Left renal cortex interstitium (tissue), 4 donors: ENCODE data around the gene SMC2. TPM values are rescaled to one million over a fixed set of nuclear protein-coding genes. Genes with fewer than 3 reads are reported as not detected.
A peak's percentile ranks its signal among the peaks of the same experiment; 100 is the strongest.

Experiments used
- DNase-seq, 4 donors: peaks; one replicate each; pipeline ENCODE4 v3.0.0-alpha.2; 2013; ENCODE audit warnings: low read depth in 4 of 4, low spot score in 2 of 4, missing footprints in 1 of 4
- polyA plus RNA-seq, 4 donors: library from polyadenylated mRNA; unstranded; fragments of 120-200 nt; gene quantifications; one replicate each; pipeline ENCODE4 v1.2.1, GENCODE V29; 2013; ENCODE audit not compliant: insufficient read length in 4 of 4

SMC2 gene
- polyA plus RNA-seq: 10 to 100 TPM; 41.8 to 47.5 (median 45.4) TPM

DNA sequence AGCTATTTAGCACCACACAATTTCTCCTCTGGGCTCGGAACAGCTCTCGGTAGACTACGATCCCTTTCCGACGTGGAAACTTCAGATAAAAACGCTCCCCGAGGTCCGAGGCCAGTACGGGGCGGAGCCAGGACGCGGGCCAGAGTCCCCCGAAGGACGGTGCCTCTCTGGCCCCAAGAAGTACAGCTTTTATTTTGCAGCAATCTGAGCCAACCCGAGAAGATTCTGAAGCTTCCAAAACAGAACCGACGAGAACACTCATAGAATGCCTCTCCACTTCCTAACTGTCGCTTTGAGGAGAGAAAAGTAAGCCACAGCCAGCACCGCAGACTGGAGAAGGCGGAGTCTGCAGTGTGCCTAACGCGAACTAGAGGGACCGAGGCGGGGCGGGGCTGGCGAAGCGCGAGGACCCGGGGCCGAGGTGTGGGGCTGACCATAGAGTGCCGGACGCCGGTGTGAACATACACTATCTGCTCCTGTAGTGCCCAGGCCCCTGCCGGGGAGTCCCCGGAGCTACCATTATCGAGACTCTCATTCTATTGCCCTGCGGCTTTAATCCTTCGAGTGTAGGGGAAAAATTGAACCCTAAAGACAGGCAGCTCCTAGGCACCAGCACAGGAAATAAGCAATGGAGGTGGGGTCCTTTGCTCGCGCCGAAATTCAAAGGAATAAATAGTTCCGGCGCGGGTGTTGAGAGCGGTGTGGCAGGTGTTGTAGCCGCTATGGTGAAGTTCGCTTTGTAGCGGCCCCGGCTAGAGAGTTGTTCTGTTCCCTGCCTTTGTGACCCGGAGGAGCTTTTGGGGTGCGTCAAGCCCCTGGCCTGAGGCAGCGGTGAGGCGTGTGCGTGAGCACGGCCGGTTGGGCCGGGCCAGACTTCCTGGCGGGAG is at the start of gene SMC2:
Gene SMC2 (plus strand): TSS at position 663 of the 887 bp plus-strand sequence. CDS start 1,076 bp downstream, outside the sequence.
- DNase-seq: peak; percentile 91 to 99 (median 93)

DNA sequence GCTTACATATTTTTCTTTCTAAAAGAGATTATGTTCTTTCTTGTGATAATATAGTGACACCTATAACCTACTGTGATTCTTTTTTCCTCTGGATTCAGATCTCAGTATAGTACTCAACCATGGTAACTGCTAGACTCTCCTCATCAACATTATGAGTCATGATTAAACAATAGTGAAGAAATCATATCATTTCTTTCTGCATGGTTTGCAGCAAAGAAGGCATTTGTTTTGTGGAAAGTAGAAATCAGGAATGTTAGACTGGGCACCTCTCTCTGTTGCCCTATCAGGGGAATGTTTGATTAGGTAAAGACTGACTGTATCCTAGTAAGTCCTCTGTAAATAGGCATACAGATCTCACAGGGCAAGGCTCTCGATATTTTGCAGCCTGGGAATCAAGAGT is 25.6 kb upstream of the SMC2 start:
- no peak for DNase-seq

DNA sequence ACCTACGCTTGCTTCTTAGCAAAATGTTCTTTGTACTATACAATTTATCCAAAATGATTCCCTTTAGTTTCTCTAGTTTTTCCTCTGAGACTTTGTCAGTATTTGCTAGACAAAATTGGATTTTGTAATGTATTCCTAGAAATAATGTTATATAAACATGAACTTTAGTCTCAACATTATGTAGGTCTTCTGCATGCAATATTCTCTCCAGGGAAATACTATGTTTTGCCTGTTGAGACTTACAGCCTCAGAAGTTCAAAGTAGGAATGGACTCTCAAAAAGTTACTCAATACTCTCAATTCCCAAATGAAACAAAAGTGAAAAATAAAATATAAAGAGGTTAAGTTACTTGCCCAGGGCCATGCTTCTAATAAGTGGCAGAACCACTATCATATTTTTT is 24.8 kb upstream of the SMC2 start:
- no peak for DNase-seq

DNA sequence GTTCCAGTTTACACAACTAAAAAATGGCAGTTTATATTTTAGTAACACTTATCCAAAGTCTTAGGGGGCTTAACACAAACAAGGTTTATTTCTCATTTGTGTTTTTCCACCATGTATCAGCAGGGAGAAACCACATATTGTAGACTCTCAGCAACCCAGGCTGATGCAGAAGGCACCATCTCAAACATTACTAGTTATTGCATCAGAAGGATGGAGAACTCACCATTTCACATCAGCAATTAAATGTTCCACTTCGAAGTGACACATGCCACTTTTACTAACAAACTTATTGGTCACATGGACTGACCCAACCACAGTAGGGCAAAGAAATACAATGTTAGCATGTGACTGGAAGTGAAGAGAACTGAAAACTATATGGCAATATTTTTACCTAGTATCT is 22.5 kb upstream of the SMC2 start:
- no peak for DNase-seq

DNA sequence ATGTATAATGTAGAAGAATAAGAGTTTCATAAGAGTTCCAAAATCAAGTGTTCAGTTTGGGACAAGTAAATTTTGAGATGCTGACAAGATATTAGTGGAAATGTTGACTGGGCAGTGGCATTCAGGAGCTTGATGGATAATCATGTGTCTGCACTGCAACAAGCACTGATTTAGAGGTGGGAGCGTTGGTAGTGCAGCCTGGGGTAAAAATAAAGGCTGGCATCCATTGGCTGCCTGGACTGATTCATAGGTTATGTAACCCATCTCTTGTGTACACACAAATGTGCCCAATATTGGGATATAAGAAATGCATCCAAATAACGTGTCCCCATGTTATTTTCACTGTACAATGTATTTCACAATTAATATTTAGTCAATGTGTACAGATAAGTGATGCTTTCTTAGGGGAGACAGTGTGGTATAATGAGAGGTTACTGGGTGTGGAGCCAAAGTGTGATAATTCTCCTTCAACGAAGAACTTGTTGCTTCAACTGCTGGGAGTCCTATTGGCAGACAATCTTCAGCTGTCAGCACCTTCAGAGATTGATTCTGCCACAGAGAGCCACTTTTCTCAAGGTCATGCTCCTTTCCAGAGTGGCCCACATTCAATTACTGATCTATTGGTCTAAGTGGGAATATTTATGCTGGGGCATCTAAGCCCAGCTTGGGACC is 20.9 kb upstream of the SMC2 start:
- no peak for DNase-seq

DNA sequence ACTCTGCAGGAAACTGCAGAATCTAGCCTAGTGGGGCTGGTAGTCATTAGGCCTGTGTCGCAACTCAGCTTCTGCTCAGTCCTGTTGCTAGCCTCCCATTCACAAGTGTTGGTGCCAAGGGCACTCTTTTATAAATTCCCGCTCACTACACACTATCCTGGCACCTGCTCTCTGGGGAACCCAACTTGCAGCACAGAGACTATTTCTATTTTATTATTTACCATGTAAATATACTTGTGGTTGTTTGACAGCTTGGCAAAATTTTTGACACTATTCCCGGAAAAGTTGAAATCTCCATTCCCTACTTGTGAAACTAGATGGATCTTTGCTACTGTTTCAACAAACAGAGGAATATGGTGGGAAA is 20.4 kb upstream of the SMC2 start:
- no peak for DNase-seq

DNA sequence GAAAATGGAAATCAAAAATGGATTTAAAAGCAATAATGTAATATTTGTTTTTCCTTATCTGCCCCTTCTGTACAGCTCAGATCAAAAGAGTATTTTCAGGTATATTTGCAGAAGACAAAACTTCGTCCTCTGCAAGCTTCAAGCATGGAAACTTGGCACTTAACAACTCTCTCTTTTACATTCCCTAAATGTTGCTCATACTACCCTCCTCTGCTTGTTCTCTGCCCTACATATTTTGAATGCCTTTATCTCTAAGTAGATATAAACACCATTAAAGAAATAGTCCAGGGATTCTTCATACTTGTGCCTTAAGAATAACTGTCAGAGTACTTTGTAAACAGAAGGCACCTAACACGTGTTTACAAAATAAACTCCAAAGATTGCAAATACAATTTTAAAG is 19.2 kb upstream of the SMC2 start:
- DNase-seq: no peak

DNA sequence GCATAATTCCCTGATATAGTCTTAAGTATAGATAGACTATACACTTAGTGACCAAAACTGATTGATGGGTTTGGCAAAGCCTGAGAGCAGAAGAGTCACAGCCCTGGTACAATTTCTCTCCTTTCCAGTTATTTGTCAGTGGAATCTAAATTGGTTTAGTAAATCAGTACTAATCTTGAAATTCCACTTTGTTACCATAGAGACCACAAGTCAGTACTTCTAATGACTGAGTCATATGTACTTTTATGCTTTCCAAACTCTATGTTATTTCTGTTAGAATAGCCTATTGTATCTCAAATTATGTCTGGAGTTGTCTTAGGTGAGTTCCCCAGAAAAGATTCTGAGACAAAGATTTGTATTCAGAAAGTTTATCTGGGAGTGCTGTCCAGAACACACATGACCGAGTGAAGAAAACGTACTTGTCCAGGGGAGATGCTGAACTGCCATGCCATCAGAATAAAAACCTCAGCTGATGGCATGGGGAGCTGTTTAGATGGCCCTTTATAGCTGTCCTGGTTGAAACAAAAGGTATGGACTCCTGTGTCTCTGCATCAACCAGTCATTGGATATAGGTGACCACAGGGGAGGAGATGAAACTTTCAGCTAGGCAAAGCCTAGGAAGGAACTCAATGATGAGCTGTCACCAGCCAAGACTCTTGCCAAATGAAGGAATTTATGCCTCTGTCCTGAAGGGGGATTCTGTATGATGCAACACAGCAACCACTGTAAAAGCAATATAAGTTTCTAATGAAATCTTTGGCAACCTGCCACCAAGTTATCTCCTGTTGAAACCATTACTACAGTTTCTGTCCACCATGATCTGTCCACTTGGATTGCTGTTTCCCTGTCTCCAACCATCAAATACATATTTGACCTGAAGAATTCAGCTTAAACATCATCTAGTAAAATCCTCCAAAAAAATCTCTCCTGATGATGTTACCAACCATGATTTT is 18.0 kb upstream of the SMC2 start:
- DNase-seq: no peak

DNA sequence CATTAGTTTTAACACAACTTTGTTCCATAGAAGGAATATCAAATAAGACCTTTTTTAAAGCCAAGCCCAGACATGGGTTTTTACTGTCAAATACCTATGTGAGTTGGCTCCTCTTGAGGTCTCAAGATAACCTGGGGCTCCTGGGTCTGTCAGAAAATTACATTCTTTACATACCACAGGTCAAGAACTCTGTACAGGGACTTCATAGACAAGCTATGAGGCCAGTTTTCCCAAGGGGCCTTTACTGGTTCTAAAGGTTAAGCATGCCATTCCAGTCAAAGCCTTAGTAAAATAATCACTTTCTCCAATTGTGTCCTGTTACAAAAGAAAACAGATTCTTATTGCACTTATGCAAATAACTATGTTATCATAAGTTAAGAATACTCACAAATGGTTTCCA is 15.5 kb upstream of the SMC2 start:
- no peak for DNase-seq

DNA sequence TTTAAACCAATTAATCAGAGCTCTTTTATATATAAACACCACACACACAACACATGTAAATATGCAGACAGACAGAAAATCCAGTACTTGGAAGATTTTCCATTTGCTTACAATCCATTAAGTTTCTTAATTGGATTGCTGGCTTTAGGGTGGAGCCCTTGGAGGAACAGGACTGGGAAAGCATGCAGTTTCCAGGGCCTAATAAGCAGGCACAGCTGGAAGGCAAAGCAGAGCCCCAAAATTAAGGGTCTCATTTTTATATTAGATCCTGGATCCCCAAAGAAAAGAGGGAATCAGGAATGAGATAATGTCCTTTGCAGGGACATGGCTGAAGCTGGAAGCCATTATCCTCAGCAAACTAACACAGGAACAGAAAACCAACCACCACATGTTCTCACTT is 13.1 kb upstream of the SMC2 start:
- no peak for DNase-seq

DNA sequence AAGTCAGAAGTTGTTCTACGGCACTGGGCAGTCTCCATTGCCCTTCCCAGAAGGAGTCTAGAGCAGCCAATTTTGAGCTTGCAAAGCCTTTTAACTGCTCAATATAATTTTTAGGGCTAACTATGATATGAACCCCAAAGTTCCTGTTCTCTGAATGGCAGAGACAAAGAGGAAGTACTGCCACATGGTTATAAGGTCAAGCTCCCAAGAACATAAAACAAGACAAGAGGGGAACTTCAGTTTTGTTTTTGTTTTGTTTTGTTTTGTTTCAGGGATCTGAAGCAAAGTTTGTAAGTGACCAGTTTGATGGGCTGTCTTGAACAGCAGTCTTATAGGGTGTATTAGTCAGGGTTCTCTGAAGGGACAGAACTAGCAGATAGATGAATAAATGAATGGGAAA is 11.9 kb upstream of the SMC2 start:
- DNase-seq: no peak

DNA sequence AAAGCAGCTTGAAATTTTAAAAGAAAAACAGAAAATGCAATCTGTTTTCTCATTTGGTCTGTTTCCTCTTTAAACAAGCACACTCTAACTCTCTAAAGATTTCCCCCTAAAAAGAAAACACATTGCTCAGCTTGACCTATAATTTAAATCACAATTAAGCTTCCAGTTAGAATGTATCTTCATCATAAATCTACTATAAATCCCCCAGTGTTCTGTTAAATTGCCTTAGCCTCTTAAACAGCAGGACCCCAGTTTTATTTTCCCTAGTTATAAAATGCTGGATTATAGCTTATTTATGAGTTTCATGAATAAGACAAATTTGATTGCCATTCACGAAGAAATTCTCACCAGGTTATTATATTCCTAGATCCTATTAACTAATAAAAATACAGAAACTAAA is 8.6 kb upstream of the SMC2 start:
- DNase-seq: no peak

DNA sequence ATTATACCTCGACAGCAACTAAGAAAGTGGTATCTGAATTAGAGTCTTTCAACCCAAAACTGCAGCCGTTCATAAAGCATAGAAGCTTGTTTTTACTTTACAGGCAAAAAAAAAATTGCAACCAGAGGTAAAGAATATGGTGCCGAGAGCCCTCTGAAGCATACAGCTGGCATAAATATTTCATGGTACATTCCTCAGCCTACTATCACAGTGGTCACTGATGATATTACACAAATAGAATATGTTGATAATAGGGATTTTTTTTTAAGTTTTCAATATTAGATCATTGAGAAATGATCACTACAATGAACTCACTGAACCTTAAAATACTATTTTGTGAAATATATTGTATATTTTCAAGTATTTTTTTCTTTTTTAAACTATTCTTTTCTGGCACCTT is 6.2 kb upstream of the SMC2 start:
- no peak for DNase-seq

DNA sequence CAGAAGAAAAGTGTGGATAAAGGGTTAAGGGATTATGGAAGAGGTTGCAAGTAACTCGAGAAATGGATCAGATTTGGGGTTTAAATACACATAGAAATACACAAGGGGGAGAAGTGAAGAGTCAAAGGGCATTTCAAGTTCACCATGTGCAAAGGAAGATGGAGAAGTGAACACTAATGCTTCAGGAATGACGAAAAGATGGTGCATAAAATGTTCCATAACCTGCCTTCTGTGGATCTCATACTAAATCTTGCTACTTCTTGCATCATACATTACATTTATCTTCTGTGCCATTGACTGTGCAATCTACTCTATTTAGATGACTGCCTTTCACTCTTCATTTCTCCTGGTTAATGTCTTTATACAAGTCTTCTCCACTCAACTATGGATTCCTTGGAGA is 5.7 kb upstream of the SMC2 start:
- DNase-seq: no peak

DNA sequence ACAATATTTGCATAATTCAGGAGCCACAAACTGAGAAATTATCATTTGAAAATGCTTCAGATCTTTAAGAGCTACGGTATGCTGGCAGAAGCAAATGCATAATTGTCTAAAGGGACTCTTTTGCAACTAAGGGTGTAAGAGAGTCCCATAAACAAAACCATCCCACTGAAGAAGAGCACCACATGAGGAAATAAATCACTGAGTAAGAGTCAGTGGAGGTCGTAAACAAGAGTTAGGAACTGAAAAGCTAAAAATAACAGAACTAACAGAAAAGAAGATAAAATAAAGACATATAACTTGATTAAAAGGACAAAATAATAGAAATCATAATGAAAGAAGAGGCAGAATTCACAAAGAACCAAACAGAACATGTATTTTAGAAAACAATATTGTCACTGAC is 3.5 kb upstream of the SMC2 start:
- no peak for DNase-seq

DNA sequence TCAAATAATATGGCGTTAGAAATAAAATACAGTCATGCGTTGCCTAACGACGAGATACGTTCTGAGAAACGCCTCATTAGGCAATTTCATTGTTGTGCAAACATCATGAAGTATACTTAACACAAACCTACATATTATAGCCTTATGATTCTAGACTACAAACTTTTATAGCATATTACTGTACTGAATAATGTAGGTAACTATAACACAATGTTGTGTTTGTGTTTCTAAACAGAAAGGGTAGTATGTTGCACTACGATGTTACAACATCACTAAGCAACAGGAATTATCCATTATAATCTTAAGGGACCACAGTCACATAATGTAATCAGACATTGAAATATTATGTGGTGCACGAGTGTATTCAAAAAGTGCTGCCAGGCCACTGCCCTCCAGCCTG is 3.0 kb upstream of the SMC2 start:
- DNase-seq: no peak

DNA sequence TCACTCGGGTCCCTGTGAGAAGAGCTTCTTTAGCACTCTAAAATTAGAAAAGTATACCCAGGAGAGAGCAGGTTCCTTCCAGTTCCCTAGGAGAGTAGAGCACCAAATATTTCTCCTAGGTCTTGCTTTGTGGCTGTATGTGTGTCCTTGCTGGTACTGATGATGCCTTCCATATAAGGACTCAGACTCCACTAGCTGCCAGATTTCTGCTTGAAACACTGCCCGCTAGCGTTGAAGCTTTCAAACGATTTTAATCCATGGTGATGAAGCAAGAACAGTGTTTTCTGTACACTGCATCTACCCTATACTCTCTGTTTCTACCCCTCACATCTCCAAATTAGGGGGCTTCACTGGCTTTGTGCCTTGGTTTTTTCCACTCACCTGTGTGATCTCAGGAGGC is 2.4 kb upstream of the SMC2 start:
- no peak for DNase-seq

DNA sequence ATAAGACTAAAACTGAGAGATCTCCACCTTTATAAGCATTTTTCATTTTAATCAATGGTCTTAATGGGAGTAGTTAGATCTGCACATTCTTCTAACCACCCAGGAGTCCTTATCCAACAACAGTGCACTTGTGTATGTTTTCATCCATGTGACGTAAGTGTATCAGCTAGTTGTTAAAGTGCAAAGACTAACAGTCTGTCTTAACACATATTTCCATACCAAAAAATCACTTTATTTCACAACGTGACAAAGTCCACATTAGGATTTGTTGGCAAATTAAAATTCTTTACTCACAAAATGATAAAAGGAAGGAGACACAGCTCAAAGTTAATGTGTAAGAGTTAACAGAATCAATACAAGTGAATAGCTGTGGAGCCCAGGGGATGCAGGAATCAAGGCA is 1.9 kb upstream of the SMC2 start:
- no peak for DNase-seq

DNA sequence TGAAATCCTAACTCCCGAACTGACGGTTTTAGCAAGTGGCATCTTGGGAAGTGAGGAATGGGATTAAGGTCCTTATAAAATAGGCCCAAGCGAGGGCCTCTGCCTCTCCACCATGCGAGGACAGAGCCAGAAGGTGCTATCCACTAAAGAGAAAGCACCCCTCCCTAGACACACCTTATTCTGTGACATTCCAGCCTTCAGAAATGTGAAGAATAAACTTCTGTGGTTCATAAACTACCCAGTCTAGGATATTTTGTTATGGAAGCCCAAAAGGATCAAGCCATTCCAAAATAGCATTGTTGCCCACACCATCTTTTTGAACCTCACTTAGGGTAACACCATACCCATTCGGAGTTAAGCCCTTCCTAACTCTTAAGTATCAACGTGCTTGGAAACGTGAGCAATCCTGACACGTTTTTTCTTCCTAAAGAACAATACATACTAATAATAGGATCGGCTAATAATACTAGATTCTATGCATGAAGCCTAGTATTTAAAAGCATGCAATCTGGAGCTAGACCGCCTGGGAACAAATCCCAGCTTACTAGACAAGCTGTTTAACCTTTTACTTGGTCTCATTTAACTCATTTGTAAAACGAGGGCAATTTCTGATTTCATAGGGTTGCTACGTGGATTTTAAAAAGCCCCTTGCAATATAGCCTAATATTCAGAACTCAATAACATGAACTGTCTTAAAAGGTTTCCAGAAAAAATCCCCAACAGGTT is 1.1 kb upstream of the SMC2 start:
- no peak for DNase-seq

DNA sequence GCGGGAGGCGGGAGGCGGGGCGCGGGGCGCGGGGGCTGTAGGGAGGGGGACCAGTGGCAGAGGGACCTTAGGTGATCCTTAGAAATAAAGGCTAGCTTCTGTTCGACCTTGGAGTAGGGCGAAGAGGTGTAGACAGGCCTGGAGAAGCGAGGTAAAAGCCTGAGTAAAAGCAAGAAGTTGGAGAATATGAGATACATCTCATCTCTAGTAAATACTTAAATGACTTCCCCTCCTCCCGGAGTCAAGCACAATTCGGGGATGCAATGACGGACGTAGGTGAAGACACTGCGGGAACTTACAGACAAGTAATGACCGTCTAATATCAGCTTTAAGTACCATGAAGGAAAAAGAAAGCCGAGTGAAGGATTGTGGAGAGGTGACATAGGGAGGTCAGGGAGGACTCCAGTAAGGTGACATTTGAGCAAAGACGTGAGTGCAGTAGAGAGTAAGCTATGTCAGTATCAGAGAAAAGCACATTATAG is 466 bp downstream of the SMC2 start:
- DNase-seq: no peak
